NT2/D1 (cell line): ENCODE measurements around the gene SNED1.

Source experiments
- DNase-seq: peaks from one replicate; pipeline ENCODE4 v3.0.0-alpha.2; 2011; ENCODE audit warnings: low read depth, low spot score
- H3K27me3 ChIP-seq: 2 replicates; pipeline ENCODE4 v1.6.0; 2011; ENCODE audit warnings: mild to moderate bottlenecking; ENCODE audit not compliant: insufficient read length, insufficient read depth
- H3K36me3 ChIP-seq: 2 replicates; pipeline ENCODE4 v1.6.1; 2011; ENCODE audit warnings: mild to moderate bottlenecking, low read length, mixed read lengths; ENCODE audit not compliant: insufficient read depth, insufficient read length
- H3K4me1 ChIP-seq: 2 replicates; pipeline ENCODE4 v1.5.1; 2011; ENCODE audit not compliant: insufficient read depth, insufficient read length
- H3K4me3 ChIP-seq: 2 replicates; pipeline ENCODE4 v1.5.1; 2011; ENCODE audit warnings: low read depth; ENCODE audit not compliant: insufficient read length
- H3K9ac ChIP-seq: 2 replicates; pipeline ENCODE4 v1.6.0; 2011; ENCODE audit warnings: low read depth; ENCODE audit not compliant: insufficient read length
- H3K9me3 ChIP-seq: 2 replicates; pipeline ENCODE4 v1.5.1; 2011; ENCODE audit warnings: mild to moderate bottlenecking, low read length; ENCODE audit not compliant: insufficient read depth
- SUZ12 ChIP-seq: IDR thresholded peaks from 2 replicates; pipeline ENCODE4 v1.6.1; 2011; ENCODE audit not compliant: insufficient read length, insufficient read depth; ENCODE audit errors: extremely low read depth
- YY1 ChIP-seq: IDR thresholded peaks from 2 replicates; pipeline ENCODE4 v1.6.1; 2011; ENCODE audit not compliant: insufficient read length, insufficient read depth
- ZNF274 ChIP-seq: IDR thresholded peaks from 2 replicates; pipeline ENCODE4 v1.6.1; 2011; ENCODE audit warnings: mild to moderate bottlenecking, low read depth, low read length

The SNED1 gene

GRCh38 chr2:241105641-241106040 is 107.2 kb downstream of the SNED1 start:
- Histone ChIP-seq H3K4me1 (peaks cover 3% of the 10 kb centered on the region), H3K36me3 (peaks cover 28% of the 10 kb centered on the region), H3K27me3 (no peaks in the 10 kb centered on the region), H3K4me3 (no peak overlapping the region), H3K9ac (no peak overlapping the region), H3K9me3 (no peaks in the 10 kb centered on the region)
- DNase-seq, result no peak
- TF ChIP-seq YY1 (no peak), SUZ12 (no peak), ZNF274 (no peak)

- Histone ChIP-seq H3K4me3 (no peak overlapping the region), H3K36me3 (peaks cover 37% of the 10 kb centered on the region), H3K27me3 (no peaks in the 10 kb centered on the region), H3K9ac (no peak overlapping the region), H3K9me3 (no peaks in the 10 kb centered on the region), H3K4me1 (no peaks in the 10 kb centered on the region)
- TF ChIP-seq YY1, result no peak
- TF ChIP-seq SUZ12, result no peak
- TF ChIP-seq ZNF274, result no peak
- DNase-seq, result no peak
Observed at GRCh38 chr2:241107031-241107783, 108.8 kb downstream of the SNED1 start.

- Histone ChIP-seq H3K4me1 (no peaks in the 10 kb centered on the region), H3K9ac (no peak overlapping the region), H3K27me3 (no peaks in the 10 kb centered on the region), H3K9me3 (no peaks in the 10 kb centered on the region), H3K36me3 (peaks cover 43% of the 10 kb centered on the region), H3K4me3 (no peak overlapping the region)
- TF ChIP-seq YY1, result no peak
- no peak for TF ChIP-seq ZNF274
- TF ChIP-seq SUZ12, result no peak
- no peak for DNase-seq
Observed at GRCh38 chr2:241108271-241109209, 110.1 kb downstream of the SNED1 start.

- Histone ChIP-seq H3K9me3 (no peaks in the 10 kb centered on the region), H3K9ac (no peak overlapping the region), H3K27me3 (no peaks in the 10 kb centered on the region), H3K4me3 (no peak overlapping the region), H3K4me1 (no peaks in the 10 kb centered on the region), H3K36me3 (peaks cover 48% of the 10 kb centered on the region)
- DNase-seq, result no peak
- TF ChIP-seq YY1 (no peak), SUZ12 (no peak), ZNF274 (no peak)
Observed at GRCh38 chr2:241109210-241110088, 111.0 kb downstream of the SNED1 start.

- Histone ChIP-seq H3K4me3 (no peak overlapping the region), H3K27me3 (no peaks in the 10 kb centered on the region), H3K4me1 (no peaks in the 10 kb centered on the region), H3K9me3 (no peaks in the 10 kb centered on the region), H3K9ac (no peak overlapping the region), H3K36me3 (peaks cover 55% of the 10 kb centered on the region)
- TF ChIP-seq ZNF274, result no peak
- no peak for TF ChIP-seq YY1
- TF ChIP-seq SUZ12, result no peak
- no peak for DNase-seq
Observed at GRCh38 chr2:241110089-241110606, 111.7 kb downstream of the SNED1 start.

- DNase-seq, result no peak
- Histone ChIP-seq H3K4me3 (no peak overlapping the region), H3K36me3 (peaks cover 53% of the 10 kb centered on the region), H3K9me3 (no peaks in the 10 kb centered on the region), H3K9ac (no peak overlapping the region), H3K4me1 (no peaks in the 10 kb centered on the region), H3K27me3 (no peaks in the 10 kb centered on the region)
- no peak for TF ChIP-seq ZNF274
- TF ChIP-seq SUZ12, result no peak
- no peak for TF ChIP-seq YY1
Observed at GRCh38 chr2:241110607-241111439, 112.4 kb downstream of the SNED1 start.
